T47D (cell line): ENCODE measurements around the gene DDX56.

Source experiments
- DNase-seq, 2 experiments: peaks; one replicate each; pipeline versions ENCODE4 v3.0.0 to v3.0.0-alpha.2; 2011 to 2012; ENCODE audit warnings: low read depth in 1 of 2, low spot score in 1 of 2
- JUND ChIP-seq: IDR thresholded peaks from 2 replicates; pipeline ENCODE4 v1.6.1; 2012; ENCODE audit warnings: low read depth
- in situ Hi-C: cut with HindIII; loops from 2 replicates; pipeline ENCODE4 v1.10.0; 2016; ENCODE audit warnings: low sequenced_read_pairs, low pct_unique_long_range_greater_than_20kb

The DDX56 gene

DNA sequence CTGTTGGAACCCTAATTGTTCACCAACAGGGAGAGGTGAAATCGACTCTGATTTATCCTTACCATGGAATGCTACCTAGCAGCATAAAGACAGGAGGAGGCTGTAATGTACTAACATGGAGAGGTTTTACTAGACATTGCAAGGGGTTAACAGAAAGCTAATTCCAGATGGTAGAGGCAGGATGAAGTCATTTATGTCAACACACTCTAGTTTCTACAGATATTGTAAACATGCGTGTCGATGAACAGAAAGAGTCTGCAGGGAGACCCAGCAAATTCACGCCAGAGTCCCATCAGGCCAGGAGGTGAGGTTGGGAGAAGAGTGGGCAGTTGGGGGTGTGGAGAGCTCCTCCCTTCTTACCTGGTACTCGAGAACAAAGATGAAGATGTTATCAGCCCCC, 39.6 kb downstream of the DDX56 start:
- TF ChIP-seq JUND, result no peak
- no peak for DNase-seq
- in situ Hi-C loops, result no loop called here

DNA sequence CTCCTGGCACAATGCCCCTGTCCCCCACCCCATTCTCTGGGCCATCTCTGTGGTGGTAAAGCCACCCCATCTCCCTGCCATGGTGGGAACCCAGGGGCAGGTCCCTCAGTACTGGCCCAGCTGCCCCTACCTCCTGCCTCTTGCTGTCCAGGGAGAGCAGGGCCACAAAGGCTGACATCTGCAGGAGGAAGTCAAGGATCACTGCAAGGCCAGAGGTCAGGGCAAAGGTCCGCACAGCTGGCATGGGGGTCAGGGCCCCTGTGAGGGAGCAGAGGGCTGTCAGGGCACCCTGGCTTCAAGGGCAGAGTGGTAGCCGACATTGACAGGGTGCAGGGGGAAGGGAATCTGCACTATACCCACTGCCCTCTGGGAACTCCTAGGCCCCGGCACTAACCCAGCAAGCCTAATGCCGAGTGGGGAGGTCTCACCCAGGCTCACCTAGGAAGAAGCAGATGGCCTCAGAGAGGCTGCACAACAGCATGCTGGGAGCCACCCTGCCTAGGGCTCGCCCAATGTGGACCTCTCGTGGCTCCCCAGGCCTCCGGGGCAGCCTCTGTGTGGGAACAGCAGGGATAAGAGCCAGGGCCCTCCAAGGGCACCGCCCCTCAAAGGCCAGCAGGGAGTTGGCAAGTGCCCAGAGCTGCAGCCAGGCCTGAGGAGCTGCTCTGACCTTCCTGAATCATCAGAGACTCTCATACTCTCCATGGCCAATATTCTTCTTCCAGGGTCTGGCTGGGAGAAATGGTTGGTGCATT, 40.2 kb downstream of the DDX56 start:
- DNase-seq, result no peak
- no peak for TF ChIP-seq JUND
- in situ Hi-C loops, result no loop called here

DNA sequence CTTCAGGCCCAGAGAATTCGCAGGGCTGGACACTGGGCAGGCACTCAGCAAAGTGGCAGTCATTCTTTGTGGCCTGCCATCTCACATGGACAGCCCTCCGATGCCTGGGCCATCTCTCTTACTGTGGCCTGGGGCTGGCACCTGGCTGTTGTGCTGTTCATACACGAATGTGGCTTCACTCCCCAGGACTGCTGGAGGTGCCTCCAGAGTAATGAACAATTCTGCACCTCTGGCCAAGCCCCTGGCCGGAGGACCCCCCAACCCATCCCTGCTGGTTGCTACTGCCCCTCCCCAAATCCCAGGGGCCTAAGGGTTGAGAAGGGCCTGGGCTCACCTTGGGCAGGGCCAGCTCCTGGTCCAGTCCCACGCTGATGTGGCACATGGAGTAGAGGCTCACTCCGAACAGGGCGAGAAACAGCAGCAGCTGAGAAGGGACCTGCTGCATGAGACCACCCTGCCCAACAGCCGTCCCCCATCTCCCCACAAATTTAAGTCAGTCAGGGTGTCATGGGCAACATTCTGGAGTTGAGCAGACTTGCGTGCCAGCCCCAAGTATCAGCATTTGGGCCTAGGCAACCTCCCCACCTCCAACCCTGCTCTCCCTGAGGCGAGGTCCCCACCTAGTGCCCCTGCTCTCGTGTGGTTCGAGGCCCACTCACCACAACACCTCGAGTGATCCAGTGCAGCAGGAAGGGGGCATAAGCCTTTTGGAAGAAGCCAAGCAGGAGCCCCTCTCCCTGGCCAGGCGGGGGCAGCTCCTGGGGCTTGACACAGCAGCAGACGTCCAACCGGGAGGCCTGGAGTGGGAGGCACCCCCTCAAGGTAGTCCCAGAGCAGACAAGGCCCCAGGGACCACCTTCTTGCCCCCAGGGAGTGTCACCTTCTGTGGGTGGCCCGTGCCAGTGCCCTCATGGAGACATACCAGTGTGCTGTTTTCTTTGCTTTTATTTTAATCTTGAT, 42.0 kb downstream of the DDX56 start:
- TF ChIP-seq JUND, result no peak
- in situ Hi-C loops, result no loop called here
- no peak for DNase-seq

DNA sequence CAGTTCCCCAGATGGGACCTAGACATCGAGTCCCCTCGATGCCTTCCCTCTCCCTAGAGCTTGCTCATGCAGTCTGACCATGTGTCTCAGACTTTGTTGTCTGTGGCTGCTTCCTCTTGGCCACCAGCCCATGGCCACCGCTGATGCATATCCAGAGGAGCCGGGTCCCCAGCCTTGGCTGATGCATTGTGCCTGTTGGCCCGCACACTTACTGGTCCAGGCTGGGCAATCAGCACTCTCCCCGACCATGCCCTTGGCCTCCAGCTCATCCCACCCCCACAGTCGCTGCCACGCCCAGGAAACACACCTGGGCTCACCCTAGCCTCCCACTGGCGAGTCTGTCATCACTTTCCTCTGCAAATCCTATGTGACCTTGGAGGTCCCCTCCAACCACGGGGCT, 42.7 kb downstream of the DDX56 start:
- in situ Hi-C loops, result no loop called here
- no peak for TF ChIP-seq JUND
- DNase-seq, result peak in 1 of 2 experiments; percentile 55

DNA sequence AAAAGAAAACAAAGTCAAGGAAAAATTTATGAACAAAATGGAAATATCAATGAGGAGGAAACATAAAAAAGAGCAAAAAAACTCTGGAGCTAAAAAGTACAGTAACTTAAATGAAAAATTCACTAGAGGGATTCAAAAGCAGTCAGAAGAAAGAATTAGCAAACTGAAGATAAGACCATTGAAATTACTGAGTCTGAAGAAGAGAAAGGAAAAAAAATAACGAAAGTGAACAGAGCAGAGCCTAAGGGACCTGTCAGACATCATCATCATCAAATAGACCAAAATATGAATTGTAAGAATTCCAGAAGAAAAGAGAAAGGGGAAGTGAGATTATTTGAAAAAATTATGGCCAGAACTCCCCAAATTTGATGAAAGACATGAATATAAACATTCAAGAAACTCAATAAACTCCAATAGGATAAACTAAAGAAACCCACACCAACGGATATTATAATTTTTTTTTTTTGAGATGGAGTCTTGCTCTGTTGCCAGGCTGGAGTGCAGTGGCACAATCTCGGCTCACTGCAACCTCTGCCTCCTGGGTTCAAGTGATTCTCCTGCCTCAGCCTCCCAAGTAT, 48.8 kb downstream of the DDX56 start:
- no peak for DNase-seq
- TF ChIP-seq JUND, result no peak
- in situ Hi-C loops, result no loop called here

DNA sequence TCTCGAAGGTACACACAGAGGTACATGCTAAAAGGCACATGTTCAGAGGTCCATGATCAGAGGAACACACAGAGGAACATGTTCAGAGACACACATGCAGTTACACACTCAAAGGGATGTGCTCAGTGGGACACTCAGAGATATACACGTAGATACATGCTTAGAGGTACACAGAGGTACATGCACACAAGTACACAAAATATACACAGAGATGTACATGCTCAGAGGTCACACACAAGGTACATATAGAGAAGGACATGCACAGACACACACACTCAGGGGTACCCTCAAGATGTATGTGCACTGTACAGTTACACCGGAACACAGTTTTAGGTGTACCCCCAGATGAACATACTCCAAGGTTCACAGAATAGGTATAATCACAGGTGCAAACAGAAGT, 51.4 kb downstream of the DDX56 start:
- TF ChIP-seq JUND, result no peak
- no peak for DNase-seq
- in situ Hi-C loops, result no loop called here

DNA sequence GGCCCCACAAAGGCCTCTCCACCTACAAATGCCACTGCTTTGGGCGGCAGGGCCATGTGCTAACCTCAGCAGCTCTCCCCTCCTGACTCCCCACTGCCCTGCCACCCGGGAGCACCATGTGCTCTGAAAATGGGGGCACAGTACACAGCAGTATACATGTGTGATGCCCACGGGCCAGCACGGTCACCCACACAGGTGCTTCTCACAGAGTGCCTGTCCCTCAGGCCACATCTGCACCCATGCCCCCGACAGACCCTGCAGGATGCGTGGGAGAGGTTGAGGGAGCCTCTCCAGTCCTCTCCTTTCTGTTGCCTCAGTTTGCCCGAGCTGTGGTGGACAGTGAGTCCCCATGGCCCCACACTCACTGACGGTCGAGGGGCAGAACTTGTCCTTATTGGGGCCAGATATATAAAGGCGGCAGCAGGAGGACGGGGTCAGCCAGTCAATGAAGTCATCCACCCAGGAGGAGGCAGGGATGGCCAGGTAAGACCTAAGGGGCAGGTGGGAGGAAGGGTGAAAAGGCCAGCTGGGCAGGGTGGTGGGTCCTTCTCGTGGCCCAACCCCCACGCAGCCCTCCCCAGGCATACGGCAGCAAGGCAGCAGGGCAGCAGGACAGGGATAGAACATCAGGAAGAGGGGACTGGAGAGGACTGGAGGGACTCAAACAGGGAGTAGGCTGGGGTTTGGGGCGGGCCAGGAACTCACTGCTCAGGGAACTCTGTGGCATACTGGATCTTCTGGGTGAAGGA, 52.2 kb downstream of the DDX56 start:
- no peak for TF ChIP-seq JUND
- no peak for DNase-seq
- in situ Hi-C loops, result no loop called here

DNA sequence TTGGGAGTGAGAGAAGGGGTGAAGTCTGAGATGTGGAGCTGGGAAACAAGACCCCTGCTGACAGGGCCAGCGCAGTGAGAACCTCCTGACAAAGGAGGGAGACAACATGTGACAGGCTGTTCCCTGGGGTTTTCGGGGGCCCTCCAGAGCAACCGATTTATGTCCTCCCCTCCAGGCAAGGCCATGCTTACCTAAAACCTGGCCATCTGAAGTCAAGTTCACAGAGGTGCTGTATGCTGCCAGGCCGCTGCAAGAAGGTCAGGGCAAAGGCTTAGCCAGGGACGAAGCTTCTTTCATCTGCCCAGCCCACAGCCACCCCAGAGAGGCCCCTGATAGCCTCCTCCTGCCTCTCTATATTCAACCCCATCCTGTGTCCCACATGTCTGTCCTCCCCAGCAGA, 53.1 kb downstream of the DDX56 start:
- DNase-seq, result no peak
- no peak for TF ChIP-seq JUND
- in situ Hi-C loops, result no loop called here

DNA sequence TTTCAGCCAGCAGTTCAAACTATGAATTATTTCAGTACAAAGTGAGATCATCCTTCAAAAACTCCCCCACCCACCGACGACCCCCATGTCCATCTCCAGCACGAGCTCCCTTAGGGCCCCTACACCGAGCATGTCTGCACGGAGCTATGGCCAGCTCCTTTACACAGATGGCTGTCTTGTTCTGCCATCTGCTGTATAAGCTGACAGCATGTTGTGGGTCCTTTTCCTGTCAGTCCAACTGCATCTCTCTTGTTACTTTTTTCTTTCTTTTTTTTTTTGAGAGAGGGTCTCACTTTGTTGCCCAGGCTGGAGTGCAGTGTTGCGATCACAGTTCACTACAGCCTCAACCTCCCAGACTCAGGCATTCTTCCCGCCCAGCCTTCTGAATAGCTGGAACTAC, 54.2 kb downstream of the DDX56 start:
- in situ Hi-C loops, result no loop called here
- TF ChIP-seq JUND, result no peak
- no peak for DNase-seq

DNA sequence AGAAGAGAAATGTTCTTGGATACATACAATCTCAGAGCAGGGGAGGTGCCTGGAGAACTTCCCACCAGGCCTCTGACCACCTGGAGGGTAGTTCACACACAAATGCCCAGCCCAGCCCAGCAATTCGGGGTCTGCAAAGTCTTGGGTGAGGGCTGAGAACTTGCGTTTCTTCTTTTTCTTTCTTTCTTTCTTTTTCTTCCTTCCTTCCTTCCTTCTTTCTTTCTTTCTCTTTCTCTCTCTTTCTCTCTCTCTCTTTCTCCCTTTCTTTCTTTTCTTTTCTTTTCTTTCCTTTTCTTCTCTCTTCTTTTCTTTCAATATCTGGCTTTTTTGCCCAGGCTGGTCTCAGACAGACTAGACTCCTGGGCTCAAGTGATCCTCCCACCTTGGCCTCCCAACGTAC, 54.9 kb downstream of the DDX56 start:
- in situ Hi-C loops, result no loop called here
- DNase-seq, result no peak
- no peak for TF ChIP-seq JUND

DNA sequence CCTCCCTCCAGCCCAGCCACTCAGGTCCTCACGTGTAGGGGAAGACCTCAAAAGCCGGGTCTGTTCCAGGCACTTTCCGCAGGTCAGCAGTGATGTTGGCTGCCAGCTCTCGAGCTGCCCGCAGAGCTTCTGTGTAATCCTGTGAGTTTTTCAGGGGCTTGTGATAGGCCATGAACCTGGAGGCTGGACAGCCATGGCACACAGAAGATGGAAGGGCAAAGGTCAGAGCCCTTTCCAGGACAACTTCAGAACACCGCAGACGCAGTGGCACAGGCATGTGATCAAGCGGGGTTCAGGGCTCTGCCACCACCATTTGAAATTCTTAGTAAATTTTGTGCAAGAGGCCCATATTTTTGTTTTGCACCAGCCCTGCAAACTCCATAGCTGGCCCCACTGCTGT, 56.5 kb downstream of the DDX56 start:
- DNase-seq, result no peak
- in situ Hi-C loops, result no loop called here
- TF ChIP-seq JUND, result no peak
